NCI-H748 (cell line): Measurements from ENCODE around the gene UBE2R2.
"Not testable (repeated sequence)": the region's sequence is repeated elsewhere in the genome, so short reads cannot be mapped to it uniquely, and the experiment has no call there.

ENCODE experiments used
- DNase-seq: peaks from one replicate; lab custom pipeline; 2025; ENCODE audit not compliant: unreplicated experiment; lab: John Stamatoyannopoulos, UW

Gene UBE2R2

GRCh38 chr9:33924978-33925797 lies 108.2 kb downstream of the UBE2R2 start:
- peak; percentile 32 for DNase-seq

DNA sequence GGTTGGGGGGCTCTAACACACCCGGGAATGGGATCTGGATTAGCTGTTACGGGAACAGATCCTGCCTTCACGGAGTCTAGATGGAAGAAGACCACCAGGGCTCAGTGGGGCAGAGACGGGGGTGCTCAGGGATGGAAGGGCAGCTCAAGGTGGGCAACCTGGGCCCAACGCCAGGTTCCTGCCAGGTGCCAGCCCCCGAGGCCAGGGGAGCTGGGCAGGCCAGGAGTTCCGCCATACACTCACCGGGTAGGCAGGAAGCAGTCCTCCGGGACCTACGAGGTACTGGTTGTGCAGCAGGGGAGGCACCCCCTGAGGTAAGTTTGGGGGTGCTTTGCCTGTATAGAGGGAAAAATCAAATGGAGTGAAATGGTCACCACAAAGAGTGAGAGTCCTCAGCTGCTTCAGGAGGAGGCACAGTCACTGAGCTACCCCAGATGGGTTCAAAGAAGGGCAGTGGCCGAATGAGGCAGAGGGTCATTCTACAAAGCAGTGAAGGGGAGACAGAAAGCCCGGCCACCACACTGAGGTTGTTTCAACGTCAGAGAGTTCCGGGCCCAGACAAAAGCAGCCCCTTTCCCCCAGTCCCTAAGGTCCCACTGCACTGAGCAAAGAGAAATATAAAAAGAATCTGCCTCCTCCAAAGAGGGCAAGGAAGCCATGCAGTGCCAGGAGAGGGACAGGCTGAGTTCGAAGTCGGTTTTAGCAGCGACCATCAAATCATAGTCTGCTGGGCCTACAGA lies 110.0 kb downstream of the UBE2R2 start:
- DNase-seq, result no peak

DNA sequence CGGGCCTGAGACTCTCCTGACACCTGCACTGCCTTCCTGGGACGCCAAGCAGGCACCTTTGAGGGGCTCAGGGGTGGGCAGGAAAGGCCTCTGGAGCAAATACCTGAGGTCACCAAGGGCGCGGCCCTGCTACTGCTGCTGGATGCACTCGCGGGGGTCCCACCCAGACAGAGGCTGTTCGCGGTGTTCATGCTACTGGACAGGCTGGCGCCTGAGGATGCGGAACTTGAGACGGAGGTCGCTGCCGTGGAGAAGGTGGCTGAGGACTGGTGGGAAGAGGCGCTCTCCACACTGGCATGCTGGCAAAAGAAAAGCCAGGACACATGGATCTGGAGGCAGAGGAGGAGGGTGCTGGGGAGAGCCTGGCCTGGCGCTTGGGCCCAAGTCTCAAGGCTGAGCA lies 110.7 kb downstream of the UBE2R2 start:
- no peak for DNase-seq

GRCh38 chr9:33931326-33931725 lies 114.4 kb downstream of the UBE2R2 start:
- DNase-seq, result no peak

DNA sequence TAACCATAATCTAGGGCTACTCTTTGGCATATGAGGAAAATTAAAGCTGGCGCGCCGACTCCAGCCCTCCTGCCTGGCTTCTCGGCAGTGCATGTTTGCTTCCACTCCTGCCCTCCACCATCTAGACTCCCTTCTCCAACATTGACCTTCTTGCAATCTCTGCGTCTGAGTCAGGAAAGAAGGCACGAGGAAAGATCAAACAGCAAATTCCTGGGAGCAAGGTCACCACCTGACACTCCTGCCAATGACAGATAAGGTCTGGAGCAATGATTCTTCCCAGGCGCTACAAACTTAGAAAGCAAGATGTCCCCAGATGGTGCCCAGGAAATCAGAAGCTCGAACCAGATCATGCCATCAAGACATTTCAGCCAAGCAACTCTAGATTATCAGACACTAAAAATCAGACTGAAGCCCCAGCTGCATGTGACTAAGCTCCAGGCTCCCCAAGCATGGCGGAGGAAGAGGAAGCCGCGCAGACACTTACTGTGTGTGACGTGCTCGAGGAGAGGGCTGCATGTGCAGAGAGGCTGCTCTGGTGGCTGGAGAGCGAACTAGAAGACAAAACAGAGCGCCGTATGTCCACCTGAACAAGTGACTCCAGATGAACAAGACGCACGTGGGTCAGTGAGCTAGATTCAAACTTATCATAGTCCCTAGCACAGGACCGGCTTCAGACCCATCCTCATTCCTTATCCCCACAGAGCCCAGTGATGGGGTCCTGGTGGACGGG lies 115.3 kb downstream of the UBE2R2 start:
- no peak for DNase-seq

GRCh38 chr9:33934188-33934878 lies 117.4 kb downstream of the UBE2R2 start:
- no peak for DNase-seq

DNA sequence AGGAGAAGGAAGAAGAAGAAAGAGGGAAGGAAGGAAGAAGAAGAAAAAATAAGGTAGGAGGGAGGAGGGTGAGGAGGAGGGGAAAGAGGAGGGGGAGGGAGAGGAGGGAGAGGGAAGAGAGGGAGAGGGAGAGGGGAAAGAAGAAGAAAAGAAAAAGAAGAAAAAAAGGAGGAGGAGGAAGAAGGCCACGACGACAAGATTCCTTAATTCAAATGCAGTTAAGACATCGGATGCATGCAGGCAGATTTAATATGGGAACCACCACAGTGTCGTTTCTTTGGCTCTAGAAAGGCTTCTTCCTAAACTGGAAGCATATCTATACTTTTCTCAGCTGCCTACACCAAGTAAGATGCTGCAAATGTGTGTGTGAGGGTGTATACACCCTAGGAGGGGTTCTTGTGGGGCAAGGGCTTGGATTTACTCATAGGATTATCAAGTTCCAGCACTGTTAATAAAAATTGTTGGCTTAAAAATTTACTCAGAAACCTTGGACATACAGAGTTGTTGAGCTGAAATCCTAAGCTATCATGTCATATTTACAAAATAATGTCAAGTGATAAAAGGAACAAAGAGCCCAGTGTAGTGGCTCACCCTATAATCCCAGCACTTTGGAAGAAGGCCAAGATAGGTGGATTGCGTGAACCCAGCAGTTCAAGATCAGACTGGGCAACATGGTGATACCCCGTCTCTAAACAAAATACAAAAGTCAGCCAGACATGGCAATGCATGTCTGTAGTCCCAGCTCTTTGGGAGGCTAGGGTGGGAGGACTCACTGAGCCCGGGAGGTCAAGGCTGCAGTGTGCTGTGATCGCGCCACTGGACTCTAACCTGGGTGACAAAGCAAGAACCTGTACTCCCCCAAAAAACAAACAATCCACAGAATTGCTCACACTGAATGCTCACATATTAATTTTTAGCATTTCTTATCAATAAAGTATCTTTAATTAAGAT lies 123.2 kb downstream of the UBE2R2 start:
- peak; percentile 26 for DNase-seq

DNA sequence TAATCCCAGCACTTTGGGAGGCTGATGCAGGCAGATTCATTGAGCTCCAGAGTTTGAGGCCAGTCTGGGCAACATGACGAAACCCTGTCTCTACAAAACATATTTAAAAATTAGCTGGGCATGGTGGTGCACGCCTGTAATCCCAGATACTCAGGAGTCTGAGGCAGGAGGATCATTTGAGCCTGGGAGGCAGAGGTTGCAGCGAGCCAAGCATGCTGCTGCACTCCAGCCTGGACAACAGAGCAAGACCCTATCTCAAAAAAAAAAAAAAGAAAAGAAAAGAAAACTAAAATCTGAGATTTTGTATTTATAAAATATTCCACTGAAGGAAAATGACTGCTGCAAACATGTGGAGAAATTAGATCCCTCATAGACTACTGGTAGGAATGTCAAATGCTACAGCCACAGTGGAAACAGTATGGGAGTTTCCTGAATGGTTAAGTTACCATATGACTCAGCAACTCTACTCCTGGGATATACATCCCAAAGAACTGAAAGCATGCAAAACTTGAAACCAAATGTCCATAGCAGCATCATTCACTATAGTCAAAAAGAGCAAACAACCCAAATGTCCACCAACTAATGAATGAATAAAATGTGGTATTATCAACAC lies 125.6 kb downstream of the UBE2R2 start:
- DNase-seq, result no peak

- no peak for DNase-seq
Observed at GRCh38 chr9:33943389-33943788, 126.4 kb downstream of the UBE2R2 start.

DNA sequence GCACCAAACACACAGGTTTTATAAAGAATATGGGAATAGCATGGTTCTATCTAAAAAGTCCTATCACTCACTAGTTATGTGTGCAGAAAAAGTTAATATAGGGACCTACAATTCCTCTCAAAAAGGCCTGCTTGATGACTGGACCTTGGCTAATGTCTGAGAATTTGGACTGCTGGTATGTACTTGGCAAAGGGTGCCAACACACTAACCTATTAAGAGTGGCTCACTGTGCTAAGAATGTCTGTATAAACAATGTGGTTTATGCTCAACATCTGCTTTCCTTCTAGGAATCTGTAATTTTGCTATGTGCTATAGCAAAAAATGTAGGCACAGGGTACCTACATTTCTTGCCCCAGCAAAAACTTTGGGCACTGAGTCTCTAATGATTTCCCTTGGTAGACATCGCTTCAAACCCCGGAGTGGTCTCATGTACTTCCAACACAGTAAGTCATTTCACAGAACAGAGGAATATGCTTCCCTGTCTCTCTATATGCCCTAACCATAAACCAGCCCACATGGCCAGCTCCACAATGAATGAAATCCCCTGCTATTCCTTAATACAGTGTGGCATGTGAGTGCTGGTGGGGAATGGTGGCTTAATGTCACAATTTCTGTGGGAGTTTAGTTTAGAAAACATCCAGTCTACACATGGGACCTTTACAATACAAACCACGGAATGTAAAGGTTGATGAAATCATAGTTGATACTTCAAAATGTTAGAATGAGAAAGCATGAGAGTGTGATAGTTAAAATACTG lies 130.0 kb downstream of the UBE2R2 start:
- no peak for DNase-seq

DNA sequence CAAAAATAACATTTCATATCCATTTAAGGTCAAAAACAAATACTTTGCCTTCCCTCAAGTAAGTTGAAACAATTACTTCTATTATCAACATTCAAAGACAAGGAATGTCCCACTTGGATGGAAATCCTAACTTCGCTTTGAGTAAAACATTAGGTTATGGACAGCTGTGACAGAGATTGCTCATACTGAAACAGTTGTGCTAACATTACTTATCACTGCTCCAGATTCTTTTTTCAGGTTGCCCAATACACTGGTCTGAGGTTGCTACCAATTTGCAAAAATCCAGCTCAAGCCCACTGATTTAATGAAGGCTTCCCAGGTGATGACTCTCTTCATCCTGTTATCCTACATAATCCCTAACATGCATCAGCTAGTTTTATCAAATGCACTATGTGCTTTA lies 133.4 kb downstream of the UBE2R2 start:
- DNase-seq, result no peak

DNA sequence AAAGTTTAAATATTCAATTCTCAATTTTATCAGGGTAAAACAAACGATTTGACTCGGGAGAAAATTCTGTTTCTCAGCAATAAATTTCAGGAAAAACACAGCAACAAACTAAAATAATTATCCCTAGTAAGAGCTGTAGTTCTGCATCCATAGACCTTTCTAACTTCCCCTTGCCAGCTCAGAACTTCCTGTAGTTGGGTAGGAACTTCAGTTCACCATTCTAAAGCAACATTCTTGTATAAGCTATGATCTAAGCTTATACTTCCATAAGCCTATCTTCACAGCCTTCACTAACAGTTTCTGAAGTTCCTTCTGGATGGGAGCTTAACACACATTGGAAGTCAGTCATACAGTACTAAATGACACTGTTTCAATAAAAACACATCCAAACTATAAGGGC lies 135.1 kb downstream of the UBE2R2 start:
- DNase-seq, result no peak

DNA sequence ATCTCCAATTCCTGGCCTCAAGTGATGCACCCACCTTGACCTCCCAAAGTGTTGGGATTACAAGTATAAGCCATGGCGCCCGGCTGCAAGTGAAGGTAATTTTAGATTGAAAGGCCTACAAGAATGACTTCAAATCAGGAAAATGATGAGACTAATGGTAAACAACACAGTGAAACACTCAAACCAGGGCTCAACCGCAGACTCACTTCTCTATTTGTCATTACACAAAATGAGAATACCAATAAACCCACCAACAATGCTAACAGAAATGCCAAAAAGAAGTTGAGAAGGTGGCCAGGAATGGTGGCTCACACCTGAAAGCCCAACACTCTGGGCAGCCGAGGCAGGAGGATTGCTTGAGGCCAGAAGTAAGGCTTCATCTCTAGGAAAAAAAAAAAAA lies 139.6 kb downstream of the UBE2R2 start:
- no peak for DNase-seq

DNA sequence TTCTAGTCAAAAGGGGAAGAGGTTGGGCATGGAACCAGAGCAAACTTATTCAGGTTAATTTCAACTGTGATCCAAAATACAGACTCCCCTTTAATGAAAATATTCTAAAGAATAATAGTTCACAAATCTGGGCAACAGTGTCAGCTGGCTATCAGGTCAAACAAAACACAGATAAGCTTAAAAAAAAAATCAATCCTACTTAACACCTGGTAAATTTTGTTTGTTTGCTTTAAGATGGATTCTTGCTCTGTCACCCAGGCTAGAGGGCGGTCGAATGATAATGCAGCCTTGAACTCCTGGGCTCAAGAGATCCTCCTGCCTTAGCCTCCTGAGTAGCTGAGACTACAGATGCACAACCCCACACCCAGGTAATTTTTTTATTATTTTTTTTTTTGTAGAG lies 142.8 kb downstream of the UBE2R2 start:
- no peak for DNase-seq

GRCh38 chr9:33962468-33962867 lies 145.5 kb downstream of the UBE2R2 start:
- DNase-seq, result not testable (repeated sequence)

- no peak for DNase-seq
Observed at GRCh38 chr9:33964086-33964768, 147.3 kb downstream of the UBE2R2 start.
